Stimulated activated CD8-positive, alpha-beta memory T cell treated with anti-CD3 and anti-CD28 coated beads, Interleukin-7, amount 100 ng/mL, for 24 hours (primary cell): Measurements from ENCODE around the gene FMN2.

Experiments
- DNase-seq: peaks from one replicate; pipeline ENCODE4 v3.0.0-alpha.2; 2020; ENCODE audit warnings: low read depth

FMN2 gene

DNA sequence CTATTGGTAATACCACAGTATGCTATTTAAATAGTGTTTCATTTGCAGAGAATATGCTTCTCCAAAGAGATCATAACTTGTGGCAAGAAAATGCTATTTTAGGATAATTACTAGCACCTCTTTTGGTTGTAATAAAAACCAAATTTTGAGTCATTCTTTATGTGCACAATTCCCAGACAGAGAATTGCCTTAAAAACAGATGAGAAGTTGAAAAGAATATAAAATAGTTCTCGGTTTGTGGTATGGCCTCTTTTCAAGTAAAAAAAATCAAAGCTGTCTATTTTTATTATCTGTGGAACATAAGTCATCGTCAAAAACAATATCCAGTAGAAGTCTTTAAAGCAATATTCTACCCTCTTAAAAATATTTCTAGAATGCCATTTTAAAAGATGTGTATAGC, 334.4 kb downstream of the FMN2 start:
- no peak for DNase-seq

DNA sequence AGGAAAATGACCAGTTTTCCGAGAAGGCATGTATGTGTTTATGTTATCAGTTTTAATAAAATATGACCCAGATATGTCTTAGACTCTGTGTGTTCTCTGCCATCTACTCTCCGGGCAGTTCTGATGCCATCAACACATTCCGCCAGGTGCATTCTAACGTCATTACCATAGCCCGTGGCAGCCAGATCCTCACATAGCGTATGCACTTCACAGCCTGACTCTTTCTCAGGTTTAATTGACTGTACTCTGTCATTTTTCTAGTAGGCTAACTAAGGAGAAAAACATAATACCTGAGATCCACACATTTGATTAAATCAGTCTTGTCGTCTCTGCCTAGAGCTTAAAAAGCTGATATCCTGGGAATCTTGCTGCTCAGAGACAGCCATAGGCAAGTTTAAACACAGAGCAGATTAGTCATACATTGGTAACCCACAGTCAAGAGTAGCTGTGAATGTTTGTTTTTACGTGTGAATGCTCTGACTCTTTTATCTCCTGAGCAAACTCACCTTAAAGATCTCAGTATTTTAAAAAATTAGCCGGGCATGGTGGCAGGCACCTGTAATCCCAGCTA, 344.4 kb downstream of the FMN2 start:
- DNase-seq = no peak

DNA sequence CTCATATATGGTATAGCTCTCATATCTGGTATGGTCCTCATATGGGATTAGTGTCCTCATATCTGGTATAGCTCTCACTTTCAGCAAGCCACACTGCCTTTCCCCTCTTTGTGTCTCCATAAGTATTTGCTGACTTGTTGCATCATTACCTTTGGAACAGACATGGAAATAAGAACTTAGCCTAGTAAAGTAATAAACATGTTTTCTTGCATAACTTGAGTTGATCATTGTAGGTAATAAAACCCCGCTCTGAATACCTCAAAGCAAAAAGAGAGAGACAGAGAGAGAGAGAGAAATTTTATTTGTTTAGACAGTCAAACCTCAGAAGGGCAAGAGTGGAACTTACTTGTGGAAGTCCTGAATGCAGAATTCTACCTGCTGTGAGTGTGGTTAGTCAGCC, 350.0 kb downstream of the FMN2 start:
- no peak for DNase-seq

DNA sequence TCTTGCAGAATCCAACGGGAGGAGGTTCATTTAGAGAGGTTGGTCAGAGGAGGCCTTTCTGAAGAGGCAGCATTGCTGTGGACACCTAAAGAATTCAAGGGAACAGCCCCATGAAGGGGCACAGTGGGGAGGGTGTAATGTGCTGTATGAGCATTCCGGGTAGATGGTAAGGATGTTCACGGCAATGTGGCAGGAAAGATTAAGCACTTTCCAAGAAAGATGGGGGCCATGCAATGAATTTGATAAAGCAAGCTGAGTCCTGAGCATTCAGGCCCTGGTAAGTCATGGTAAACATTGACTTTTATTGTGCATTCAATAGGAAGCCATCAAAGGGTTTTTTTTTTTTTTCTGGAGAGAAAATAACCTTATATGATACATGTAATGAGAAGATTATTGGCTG, 353.7 kb downstream of the FMN2 start:
- no peak for DNase-seq

DNA sequence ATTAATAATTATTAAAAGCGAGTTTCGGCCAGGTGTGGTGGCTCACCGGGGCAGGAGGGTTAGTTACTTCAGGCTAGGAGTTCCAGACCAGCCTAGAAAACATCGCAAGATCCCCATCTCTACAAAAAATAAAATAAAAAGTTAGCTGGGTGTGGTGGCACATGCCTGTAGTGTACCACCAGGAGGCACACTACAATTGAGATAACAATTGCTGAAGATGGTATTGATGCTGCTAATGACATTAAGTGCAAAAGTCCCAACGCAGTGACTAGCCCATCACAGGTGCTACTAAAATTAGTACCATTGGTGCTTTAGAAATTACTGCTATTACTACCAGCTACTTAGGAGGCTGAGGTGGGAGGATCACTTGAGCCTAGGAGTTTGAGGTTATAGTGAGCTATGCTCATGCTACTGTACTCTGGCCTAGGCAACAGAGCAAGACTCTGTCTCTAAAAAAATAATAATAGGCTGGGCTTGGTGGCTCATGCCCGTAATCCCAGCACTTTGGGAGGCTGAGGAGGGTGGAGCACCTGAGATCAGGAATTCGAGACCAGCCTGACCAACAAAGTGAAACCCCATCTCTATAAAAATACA, 363.6 kb downstream of the FMN2 start:
- DNase-seq = no peak

DNA sequence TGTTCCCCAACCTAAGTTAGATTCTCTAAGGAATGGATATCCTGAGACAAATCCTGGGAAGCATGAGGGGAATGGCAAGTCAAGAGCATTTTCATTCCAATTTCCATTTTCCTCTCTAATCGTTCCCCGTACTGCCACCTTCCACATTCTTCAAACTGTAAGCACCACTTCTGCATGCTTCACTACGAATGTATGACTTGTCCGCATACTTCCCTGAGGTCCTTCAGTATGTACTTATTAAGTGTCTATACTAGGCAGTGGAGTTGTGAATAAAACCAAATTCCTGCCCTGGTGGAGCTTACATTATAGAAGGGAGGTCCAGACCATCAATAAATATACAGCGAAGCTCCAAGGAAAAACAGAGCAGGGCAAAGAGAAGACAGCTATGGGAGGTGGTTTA, 365.5 kb downstream of the FMN2 start:
- no peak for DNase-seq

DNA sequence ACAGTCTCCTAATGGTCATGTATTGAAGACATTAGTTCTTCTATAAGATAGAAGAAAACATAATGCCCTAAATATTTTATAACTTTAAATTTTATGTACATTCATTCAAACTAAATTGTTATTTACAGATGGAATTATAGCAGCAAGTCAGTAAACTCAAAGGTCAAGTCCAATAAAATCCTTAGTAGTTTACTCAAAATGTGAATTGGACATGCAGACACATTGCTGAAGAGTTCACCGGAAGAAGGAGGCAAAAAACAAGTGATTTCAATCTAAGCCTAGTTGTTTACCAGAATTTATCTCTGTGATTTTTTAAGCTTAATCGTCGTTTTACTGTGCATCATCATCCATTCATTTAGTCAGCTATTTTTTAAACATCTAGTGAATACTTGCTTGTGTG, 370.6 kb downstream of the FMN2 start:
- no peak for DNase-seq

DNA sequence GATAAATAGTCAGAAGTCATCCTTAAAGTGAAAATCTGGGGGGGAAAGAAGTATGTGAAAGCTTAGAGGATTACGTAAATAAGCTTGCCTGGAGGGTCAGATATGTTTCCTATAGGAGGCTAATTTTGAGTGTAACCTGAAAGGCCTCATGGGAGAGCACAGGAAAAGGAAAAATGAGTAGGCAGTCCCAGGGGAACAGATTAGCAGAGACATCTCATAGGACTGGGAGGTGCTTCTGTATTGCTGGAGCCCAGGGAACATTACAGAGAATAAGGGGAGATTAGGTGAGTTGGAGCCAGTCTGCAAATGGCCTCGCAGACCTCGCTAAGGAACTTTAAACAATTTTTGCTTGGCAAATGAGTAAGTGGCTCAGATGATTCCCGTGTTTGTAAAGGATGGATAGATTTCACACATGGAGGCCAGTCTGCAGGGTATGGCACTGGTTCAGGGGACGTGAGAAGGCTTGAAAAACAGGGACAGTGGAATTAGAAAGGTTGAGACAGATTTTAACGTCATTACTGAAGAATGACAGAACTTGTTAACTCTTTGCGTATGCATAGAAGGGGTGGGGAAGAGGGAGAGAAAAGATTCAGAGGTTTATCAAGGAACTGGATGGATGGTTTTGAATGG, 371.2 kb downstream of the FMN2 start:
- no peak for DNase-seq

DNA sequence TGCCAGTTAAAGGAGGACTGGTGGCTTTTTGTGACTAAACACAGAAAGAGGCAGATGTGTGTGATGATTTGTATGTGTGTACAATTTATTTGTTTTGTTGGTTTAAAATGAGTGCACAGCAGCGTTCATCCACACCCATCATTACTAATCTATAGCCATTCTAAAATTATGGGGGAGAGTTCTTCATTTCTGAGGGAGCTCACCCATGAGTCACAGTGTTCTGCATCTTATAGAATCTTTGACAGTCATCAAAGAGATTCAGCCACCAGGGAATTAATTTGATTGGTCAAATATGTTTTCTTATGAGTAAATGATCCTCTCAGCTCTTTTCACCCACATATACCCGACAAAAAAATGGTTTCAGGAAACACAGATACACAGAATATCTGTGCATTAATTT, 372.4 kb downstream of the FMN2 start:
- DNase-seq = no peak

DNA sequence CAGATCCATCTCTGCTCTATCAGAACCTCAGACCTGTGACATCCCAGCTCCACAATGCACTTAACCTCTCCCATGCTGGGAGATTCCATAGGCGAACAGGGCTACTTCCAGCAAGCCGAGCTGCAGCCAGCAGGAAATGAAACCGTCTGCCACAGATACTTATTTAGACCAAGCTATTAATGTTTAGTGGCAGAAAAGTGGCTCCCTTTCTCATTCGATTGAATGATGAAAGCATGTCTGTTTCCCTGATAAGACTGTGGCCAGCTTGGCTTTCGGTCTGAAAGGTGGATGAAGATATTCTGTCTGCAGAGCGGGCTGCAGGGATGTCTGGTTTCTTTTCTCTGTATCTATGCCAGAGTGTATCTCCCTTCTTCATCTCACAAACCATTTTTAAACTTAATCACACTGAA, 373.9 kb downstream of the FMN2 start:
- DNase-seq = no peak

DNA sequence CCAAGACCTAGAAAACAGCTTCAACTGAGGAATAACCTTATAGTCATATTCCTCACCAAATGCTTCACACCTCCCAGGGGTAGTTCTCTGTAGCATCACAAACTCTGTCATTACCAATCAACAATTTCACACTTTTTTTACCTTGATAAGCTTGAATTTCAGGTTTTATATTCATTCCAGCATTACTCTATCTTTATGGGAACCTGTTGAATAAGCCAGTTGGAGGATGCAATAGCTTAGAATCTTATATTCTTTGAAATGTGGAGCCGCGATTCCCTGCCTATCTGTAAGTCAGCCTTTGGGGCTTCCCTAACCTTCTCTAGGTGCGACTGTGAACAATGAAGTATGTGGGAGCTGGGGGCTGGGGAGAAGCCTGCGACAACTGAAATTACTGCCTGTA, 374.8 kb downstream of the FMN2 start:
- no peak for DNase-seq

DNA sequence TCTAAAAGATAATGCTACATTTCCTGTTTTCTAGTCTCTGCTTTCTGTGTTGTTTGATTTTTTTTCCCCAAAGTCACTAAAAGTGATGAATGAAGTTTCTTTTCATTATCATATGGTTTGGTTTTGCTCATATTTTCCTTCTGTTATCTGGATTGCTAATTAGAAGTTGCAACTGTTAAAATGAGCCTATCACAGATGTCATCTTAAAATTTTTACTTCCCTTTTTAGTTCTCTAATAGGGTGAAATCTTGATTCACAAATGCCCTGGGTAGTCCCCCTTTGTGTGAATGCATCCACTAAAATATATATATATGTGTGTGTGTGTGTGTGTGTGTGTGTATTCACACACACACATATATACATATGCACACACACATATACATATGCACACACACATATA, 376.2 kb downstream of the FMN2 start:
- no peak for DNase-seq

DNA sequence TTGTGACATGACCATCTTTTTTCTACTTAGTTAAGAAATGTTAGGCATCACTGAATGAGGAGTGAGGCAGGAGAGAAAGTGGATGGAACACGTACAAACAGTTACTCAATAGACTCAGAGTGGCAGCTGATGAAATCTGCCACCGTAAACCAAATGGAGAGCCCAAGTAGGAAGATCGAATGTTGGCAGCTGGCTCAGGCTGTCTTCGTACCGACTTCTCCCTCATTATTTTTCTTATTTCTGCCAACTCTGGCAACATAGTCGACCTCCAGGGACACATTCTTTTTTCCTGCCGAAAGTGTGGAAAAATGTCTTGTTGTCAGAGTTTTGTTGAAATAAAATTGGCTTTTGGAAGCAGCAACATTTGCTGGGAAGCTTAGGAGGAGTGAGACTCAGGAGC, 377.0 kb downstream of the FMN2 start:
- DNase-seq = no peak

DNA sequence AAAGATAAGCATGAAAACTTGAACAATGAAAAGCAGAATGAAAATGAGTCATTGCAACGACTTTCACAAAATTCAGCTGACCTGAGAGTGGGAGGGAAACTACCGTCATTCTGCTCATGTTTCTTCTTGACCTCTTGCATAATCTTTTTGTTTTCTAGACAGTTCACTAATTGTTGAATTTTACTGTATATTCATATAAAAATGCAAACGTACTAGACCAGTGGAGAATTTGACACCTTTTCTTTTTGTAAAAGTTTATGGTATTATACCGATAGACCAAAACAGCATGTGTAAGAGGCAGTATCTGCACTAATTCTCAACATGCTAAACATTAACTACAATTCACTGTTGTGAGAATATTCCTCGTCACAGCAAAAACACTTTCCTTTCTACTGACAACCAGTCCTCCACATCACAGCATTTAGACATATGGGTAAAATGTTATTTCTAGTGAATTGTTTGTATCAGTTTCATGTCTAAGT, 382.5 kb downstream of the FMN2 start:
- DNase-seq = no peak

DNA sequence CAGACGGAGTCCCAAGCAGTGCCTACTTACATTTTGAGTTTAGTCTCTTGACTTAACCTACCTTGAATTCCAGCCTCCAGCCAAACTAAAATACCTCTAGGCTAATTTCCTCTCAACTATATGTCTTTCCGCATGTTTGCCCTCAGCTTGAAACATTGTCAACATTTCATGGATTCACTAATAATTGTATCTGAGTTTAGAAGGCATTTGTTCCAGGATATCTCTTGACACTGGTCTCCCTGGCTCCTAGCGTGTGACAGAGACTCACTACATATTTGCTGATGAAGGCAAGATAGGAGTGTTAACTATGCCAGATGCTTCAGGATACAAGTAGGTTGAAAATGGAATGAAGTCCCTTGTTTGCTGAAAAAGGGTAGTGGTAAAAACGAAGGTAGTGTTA, 384.1 kb downstream of the FMN2 start:
- DNase-seq = no peak

DNA sequence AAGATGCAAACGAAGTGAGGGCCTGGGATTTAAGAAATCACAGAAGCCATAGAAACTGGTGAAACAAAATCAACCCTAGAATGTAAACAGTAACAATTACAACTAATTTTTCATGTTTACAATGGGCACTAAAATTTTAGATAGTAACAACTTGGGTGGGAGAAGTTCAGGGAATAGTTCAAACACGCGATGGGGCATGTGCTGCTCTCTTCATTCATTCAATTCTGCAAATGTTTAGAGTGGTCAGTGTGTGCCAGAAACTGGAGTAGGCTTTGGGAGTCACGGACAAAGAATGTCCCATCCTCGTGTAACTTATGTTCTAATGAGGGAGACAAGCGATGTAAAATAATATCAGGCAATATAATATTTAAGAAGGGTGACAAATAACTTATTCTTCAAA, 386.9 kb downstream of the FMN2 start:
- DNase-seq = no peak

DNA sequence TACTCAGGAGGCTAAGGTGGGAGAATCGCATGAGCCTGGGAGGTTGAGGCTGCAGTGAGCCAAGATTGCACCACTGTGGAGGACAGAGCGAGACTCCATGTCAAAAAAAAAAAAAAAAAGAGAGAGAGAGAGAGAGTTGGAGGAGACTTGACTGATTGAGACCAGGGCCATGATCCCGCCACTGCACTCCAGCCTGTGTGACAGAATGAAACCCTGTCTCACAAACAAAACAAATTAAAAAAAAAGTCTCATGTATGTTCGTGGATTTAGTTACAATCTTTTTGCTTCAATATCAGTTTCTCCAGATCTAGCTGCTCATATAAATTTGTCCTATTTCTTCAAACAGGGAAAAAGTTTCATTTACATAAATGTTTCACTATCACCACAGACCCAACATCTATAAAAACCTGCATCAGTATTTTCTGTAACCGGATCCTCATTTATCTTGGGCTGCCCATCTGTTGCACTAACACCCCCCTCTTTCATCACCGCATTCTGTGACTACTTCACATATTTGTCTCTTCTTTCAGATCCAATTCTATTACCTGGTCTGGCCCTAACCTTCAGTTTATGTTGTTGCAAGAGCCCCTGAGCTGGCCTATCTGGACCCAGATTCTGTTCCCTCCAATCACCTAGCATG, 393.2 kb downstream of the FMN2 start:
- no peak for DNase-seq

DNA sequence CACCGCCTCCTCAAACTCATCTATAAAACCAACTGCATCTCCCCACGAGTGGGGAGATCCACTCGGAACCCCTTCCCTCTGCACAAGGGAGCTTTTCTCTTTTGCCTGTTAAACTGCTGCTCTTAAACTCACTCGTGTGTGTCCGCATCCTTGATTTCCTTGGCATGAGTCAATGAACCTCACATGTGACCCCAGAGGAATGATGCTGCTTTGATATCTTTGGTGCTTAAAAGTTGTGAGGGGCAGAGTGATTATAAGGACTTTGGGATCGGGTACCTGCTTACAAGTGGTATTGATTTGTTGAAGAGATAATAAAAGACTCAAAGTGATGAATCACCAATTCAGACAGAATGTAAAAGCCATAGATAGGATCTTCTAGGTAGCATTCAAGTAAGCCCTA, 394.9 kb downstream of the FMN2 start:
- DNase-seq = no peak

DNA sequence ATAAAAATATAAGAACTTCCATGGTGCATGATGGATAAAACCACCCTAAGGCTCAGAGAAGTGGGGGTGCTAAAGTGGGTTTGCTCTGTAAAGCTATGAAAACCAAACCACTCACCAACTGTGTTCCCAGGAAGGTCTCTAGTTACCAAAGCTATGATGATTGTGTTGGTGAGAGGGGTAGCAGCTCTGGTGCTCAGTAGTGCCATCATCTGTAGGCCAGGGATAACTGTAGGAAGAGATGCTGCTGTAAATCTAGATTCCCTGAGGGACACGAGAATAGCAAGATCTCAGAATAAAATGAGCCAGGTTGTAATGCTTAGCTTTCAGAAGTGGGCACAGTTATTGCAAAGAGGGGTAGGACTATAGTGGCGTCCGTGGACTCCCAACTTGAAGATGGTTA, 395.8 kb downstream of the FMN2 start:
- no peak for DNase-seq

DNA sequence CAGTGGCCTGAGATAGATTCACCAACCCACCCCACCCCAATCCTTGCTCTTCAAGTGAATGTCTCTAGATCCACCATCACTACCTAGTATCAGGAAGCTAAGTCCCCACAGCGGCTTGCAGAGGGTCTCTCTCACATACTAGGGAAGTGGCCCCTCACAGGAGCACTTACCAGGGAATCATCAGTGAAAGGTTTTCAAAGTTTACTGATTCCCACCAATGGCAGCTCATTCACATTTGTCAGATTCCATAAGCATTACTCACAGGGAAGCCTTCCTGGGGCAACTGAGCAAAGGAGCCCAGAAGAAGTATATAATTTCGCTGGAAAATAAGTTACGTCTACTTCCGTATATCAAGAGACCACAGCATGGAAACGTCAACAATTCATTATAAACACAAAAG, 399.5 kb downstream of the FMN2 start:
- no peak for DNase-seq

DNA sequence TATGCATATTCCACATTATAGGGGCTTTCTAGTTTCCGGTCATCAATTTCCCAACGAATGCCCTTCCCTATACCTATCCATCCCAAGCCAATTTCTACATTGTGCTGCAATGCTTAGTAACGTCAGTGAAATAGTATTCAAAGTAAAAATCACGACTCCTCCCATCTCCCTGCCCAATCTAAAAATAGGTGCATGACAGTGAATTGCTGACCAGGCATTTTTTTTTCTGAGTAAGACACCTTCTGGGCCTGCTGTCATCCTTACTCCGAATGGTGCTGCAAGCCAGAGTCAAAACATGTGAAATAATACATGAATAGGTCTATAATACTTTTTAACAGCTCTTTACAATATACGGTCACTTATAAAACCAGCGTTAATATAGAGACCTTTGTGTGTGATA, 400.1 kb downstream of the FMN2 start:
- no peak for DNase-seq

DNA sequence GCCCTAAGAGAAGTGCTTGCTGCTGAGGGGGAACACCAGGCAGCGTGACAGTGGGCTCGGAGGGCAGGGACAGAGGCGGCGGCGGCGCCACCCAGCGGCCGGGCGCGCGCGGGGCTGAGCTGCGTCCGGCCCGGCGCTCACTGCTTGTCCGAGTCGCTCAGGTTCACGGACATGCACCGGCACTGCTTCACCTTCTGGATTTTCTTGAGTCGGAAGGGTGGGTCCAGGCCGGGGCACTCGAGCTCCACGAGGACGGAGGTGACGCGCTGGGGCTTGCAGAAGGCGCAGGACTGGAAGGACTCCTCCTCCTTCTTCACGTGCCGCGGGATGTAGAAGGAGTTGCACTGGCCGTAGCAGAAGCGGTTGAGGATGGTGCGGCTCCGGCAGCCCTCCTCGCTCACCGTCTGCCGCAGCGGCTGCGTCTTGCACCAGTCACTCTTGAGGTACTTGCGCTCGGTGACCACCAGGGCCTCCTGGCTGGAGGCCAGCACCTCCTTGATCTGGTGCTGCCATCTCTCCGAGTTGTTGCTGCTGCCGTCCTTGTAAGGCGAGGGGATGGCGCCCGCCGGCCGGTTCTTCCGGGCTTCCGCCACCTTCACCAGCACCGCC, 401.3 kb downstream of the FMN2 start:
- no peak for DNase-seq

DNA sequence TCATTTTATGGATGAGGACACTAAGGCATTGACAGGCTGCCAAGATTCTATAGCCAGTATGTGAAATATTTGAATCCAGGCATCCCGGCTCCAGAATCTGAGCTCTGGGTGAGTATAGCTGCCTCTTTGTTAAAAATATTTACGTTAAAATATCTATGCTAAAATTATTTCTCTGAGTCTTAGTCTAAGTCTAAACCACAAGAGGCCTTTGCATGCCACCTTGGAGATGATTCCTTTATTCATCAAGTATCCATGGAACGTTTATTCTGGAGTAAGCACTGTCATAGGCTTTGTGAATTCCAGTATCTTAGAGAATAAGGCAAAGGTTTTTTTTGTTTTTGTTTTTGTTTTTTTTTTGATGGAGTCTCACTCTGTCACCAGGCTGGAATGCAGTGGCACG, 403.9 kb downstream of the FMN2 start:
- no peak for DNase-seq
